Endodermal cell (in vitro differentiated cells): ENCODE measurements around the gene LIN9. TPM values are rescaled to one million over a fixed set of nuclear protein-coding genes. Genes with fewer than 3 reads are reported as not detected.
A peak's percentile ranks its signal among the peaks of the same experiment; 100 is the strongest.

Experiments
- DNase-seq: peaks from one replicate; pipeline ENCODE4 v3.0.0-alpha.2; 2017
- H3K27ac ChIP-seq: 2 replicates; pipeline ENCODE4 v1.5.1; 2013; ENCODE audit warnings: mild to moderate bottlenecking, low read depth, low read length, moderate library complexity
- H3K27me3 ChIP-seq: 2 replicates; pipeline ENCODE4 v1.6.1; 2013; ENCODE audit warnings: mild to moderate bottlenecking, low read length, moderate library complexity; ENCODE audit not compliant: insufficient read depth, control insufficient read depth, poor library complexity, severe bottlenecking
- H3K36me3 ChIP-seq: 2 replicates; pipeline ENCODE4 v1.7.0; 2013; ENCODE audit warnings: mild to moderate bottlenecking, low read length, moderate library complexity; ENCODE audit not compliant: control insufficient read depth, insufficient read depth
- H3K4me1 ChIP-seq: one replicate; pipeline ENCODE4 v1.7.0; 2013; ENCODE audit warnings: low read length; ENCODE audit not compliant: control insufficient read depth, insufficient read depth
- H3K4me3 ChIP-seq: 2 replicates; pipeline ENCODE4 v1.5.1; 2013; ENCODE audit warnings: mild to moderate bottlenecking, low read length, moderate library complexity
- H3K9ac ChIP-seq: 2 replicates; pipeline ENCODE4 v1.6.1; 2013; ENCODE audit warnings: mild to moderate bottlenecking, low read length, moderate library complexity; ENCODE audit not compliant: poor library complexity, severe bottlenecking; ENCODE audit errors: extremely low read depth
- H3K9me3 ChIP-seq: 2 replicates; pipeline ENCODE4 v1.6.1; 2013; ENCODE audit warnings: mild to moderate bottlenecking, low read length, moderate library complexity; ENCODE audit not compliant: control insufficient read depth
- H3K27ac Mint-ChIP-seq: 2 replicates; pipeline ENCODE4 v1.8.0; 2020; ENCODE audit warnings: mixed read lengths
- H3K27me3 Mint-ChIP-seq: 2 replicates; pipeline ENCODE4 v1.8.0; 2021; ENCODE audit warnings: mild to moderate bottlenecking, mixed read lengths; ENCODE audit not compliant: insufficient read depth
- H3K36me3 Mint-ChIP-seq: 2 replicates; pipeline ENCODE4 v1.8.0; 2020; ENCODE audit warnings: low read depth, mixed read lengths
- H3K4me1 Mint-ChIP-seq: 2 replicates; pipeline ENCODE4 v1.8.0; 2020; ENCODE audit warnings: mixed read lengths
- H3K4me3 Mint-ChIP-seq: 2 replicates; pipeline ENCODE4 v1.8.0; 2020; ENCODE audit warnings: mild to moderate bottlenecking, moderate library complexity, mixed read lengths
- H3K9me3 Mint-ChIP-seq: 2 replicates; pipeline ENCODE4 v1.8.0; 2020; ENCODE audit warnings: mild to moderate bottlenecking, mixed read lengths
- WGBS, 2 experiments: methylation state at CpG; one replicate each; pipeline versions ENCODE4 v1.1.5 to v1.1.7; 2013; ENCODE audit warnings: missing lambda C conversion rate in 2 of 2, mixed read lengths in 1 of 2; ENCODE audit not compliant: insufficient coverage in 1 of 2, insufficient read length in 1 of 2; 5-methylcytosine and 5-hydroxymethylcytosine counted together
- total RNA-seq, 2 donors: library from RNA; stranded (reverse); fragmentation: NEBNext Ultra II Directional in 1 of 2; extraction: Animal tissue kit (Norgen Biotek cat#: 25700) in 1 of 2; gene quantifications; 2 replicates in 1 of 2; 3 replicates in 1 of 2; pipeline ENCODE4 v1.2.1, GENCODE V29; 2021
- TF ChIP-seq, protein P1 (sequence below): fragments of 200-600 bp; sonication (generic); conservative IDR thresholded peaks from 2 replicates; pipeline ENCODE4 v1.5.0; 2021; ENCODE audit warnings: antibody characterized with exemption, mild to moderate bottlenecking

Gene LIN9
- total RNA-seq, 2 donors from 2014 or later = 9.9 to 11.3 TPM

DNA sequence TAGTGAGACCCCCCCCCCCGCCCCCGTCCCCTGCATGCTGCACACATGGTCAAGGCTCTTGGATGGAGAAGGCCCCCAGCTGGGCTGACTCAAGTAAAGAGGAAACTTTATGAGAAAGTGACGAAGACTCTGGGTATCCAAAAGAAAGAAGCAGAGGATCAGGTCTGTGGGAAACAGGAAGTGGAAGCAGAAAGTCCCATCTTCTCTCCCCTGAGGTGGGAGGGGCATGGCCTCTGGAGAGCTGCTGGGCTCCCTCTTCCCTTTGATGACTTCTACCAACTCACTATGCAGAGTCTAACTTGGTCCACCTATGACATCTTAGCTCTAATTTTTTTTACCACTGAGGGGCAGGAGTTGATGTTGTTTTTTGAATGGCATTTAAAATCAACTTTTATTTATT, 42.7 kb upstream of the LIN9 start:
- Histone ChIP-seq H3K9me3 (no peaks in the 10 kb centered on the region), H3K4me1 (peaks cover 3% of the 10 kb centered on the region), H3K27me3 (no peaks in the 10 kb centered on the region), H3K36me3 (peaks cover 4% of the 10 kb centered on the region), H3K9ac (no peak overlapping the region), H3K27ac (no peak overlapping the region), H3K4me3 (no peak overlapping the region)
- TF ChIP-seq, protein P1, sequence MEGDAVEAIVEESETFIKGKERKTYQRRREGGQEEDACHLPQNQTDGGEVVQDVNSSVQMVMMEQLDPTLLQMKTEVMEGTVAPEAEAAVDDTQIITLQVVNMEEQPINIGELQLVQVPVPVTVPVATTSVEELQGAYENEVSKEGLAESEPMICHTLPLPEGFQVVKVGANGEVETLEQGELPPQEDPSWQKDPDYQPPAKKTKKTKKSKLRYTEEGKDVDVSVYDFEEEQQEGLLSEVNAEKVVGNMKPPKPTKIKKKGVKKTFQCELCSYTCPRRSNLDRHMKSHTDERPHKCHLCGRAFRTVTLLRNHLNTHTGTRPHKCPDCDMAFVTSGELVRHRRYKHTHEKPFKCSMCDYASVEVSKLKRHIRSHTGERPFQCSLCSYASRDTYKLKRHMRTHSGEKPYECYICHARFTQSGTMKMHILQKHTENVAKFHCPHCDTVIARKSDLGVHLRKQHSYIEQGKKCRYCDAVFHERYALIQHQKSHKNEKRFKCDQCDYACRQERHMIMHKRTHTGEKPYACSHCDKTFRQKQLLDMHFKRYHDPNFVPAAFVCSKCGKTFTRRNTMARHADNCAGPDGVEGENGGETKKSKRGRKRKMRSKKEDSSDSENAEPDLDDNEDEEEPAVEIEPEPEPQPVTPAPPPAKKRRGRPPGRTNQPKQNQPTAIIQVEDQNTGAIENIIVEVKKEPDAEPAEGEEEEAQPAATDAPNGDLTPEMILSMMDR = no peak
- Mint-ChIP-seq H3K4me1 (peaks cover 8% of the 10 kb centered on the region), H3K4me3 (no peak overlapping the region), H3K9me3 (no peaks in the 10 kb centered on the region), H3K27ac (no peak overlapping the region), H3K36me3 (peaks cover 7% of the 10 kb centered on the region), H3K27me3 (no peaks in the 10 kb centered on the region)
- no peak for DNase-seq
- WGBS, 2 experiments = 99% methylated on average over 3 of the region's 3 CpGs; no CpG with 5 or more reads in 1 of the 2 experiments

DNA sequence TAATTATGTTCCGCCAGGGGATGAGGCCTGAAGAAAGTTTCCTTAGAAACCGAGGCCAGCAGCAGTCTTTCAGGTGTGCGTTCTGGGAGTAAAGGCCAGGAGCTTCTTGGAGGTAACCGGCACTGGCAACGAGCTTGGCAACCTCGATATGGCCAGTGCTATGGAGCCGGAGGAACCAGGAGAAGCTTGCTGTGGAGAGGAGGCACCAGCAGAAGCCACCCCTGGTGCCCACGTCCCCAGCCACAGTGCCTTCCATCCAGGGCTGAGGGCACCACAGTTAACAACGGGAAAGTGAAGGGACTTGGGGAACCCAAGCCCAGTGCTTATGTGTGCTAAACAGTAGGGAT, 41.5 kb upstream of the LIN9 start:
- WGBS, 2 experiments = 93 to 97% methylated on average over 7 to 9 of the region's 9 CpGs
- no peak overlapping the region for H3K9ac ChIP-seq
- no peaks in the 10 kb centered on the region for H3K9me3 ChIP-seq
- no peak overlapping the region for H3K27ac Mint-ChIP-seq
- no peaks in the 10 kb centered on the region for H3K9me3 Mint-ChIP-seq
- no peak for DNase-seq
- H3K4me1 Mint-ChIP-seq = peaks cover 8% of the 10 kb centered on the region
- no peak overlapping the region for H3K27ac ChIP-seq
- H3K4me3 Mint-ChIP-seq = no peak overlapping the region
- peaks cover under 1% of the 10 kb centered on the region for H3K36me3 ChIP-seq
- H3K27me3 ChIP-seq = no peaks in the 10 kb centered on the region
- no peaks in the 10 kb centered on the region for H3K27me3 Mint-ChIP-seq
- TF ChIP-seq, protein P1 = no peak
- H3K36me3 Mint-ChIP-seq = peaks cover 3% of the 10 kb centered on the region
- H3K4me1 ChIP-seq = peaks cover 3% of the 10 kb centered on the region
- no peak overlapping the region for H3K4me3 ChIP-seq

DNA sequence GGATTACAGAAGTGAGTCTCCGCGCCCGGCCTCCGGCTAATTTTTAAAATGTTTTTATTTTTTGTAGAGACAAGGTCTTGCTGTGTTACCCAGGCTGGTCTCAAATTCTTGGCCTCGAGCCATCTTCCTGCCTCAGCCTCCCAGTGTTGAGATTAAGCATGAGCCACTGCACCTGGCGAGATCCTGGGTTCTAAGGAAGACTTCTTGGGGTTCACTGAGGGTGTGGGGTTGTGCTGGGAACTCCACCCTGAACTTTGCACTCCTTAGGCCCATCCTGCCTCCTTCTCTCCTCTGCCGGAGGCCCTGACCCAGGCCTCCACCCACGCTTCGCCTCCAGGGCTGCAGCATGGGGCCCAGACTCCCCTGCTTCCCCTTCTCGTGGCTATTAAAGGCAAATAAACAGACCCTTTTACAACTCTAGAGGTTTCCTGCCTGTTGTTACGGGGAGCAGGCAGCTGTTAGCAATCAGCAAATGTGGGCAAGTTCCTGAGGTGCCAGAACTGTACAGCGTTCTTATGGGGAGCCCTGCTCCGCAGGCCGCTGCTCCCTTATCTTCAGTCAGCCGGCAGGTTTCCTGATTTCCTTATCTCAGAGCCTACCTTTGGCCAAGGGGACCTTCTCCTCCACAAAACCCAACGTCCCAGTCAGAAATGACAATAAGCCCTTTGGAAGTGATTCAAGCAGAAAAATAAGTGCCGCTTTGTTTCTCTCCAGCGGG, 41.0 kb upstream of the LIN9 start:
- no peaks in the 10 kb centered on the region for H3K27me3 Mint-ChIP-seq
- Histone ChIP-seq H3K9ac (no peak overlapping the region), H3K27me3 (no peaks in the 10 kb centered on the region), H3K27ac (no peak overlapping the region), H3K4me3 (no peak overlapping the region), H3K36me3 (no peaks in the 10 kb centered on the region), H3K9me3 (no peaks in the 10 kb centered on the region), H3K4me1 (peaks cover 3% of the 10 kb centered on the region)
- TF ChIP-seq, protein P1 = no peak
- DNase-seq = no peak
- H3K4me3 Mint-ChIP-seq = no peak overlapping the region
- no peaks in the 10 kb centered on the region for H3K9me3 Mint-ChIP-seq
- H3K36me3 Mint-ChIP-seq = no peaks in the 10 kb centered on the region
- H3K4me1 Mint-ChIP-seq = peaks cover 8% of the 10 kb centered on the region
- 87 to 89% methylated on average over 17 to 18 of the region's 18 CpGs for WGBS, 2 experiments
- H3K27ac Mint-ChIP-seq = peak overlapping the region; percentile 58
